Measurements from ENCODE around the gene FAM181B.

The FAM181B gene, protein sequence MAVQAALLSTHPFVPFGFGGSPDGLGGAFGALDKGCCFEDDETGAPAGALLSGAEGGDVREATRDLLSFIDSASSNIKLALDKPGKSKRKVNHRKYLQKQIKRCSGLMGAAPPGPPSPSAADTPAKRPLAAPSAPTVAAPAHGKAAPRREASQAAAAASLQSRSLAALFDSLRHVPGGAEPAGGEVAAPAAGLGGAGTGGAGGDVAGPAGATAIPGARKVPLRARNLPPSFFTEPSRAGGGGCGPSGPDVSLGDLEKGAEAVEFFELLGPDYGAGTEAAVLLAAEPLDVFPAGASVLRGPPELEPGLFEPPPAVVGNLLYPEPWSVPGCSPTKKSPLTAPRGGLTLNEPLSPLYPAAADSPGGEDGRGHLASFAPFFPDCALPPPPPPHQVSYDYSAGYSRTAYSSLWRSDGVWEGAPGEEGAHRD

DNA sequence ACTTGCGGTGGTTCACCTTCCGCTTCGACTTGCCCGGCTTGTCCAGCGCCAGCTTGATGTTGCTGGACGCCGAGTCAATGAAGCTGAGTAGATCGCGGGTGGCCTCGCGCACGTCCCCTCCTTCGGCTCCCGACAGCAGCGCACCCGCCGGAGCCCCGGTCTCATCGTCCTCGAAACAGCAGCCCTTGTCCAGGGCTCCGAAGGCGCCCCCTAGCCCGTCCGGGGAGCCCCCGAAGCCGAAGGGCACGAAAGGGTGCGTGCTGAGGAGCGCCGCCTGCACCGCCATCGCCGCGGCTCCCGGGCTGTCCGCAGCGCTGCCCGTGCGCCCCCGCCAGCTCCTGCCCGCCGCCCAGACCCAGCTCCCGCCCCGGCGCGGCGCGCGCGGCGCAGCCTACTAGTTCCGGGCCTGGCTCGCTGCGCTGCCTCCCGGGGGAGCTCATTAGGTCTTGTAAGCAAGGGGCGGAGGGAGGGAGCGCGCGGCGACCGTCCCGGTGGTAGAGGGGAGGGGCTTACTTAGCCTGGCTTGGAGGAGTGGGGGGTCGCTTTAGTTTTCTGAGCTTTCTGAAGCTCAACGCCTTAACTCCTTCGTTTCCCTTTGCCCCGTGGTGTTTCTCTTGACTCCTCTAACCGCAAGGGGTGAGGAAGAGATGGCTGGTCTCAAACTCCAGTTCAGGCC lies at the start of gene FAM181B:
FAM181B (minus strand) TSS at position 421 of the 676 bp plus-strand sequence; CDS start at position 286, 135 bp downstream.
- DNase-seq = peak; percentile 50

DNA sequence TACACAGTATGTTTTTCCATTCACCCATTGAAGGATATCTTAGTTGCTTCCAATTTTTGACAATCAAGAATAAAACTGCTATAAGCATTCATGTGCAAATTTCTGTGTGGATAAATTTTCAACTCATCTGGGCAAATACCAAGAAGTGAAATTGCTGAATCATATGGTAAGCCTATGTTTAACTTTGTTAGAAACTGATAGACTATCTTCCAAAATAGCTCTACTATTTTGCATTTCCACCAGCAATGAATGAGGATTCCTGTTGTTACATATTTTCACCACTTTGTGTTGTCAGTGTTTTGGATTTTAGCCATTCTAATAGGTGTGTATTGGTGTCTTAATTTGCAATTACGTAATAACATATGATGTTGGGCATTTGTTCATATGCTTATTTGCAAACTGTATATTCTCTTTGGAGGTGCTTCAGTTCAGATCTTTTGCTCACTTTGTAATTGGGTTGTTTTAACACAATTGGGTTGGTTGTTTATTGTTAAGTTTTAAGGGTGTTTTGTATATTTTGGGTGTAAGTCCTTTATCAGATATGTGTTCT lies 49.2 kb upstream of the FAM181B start:
- no peak for DNase-seq

DNA sequence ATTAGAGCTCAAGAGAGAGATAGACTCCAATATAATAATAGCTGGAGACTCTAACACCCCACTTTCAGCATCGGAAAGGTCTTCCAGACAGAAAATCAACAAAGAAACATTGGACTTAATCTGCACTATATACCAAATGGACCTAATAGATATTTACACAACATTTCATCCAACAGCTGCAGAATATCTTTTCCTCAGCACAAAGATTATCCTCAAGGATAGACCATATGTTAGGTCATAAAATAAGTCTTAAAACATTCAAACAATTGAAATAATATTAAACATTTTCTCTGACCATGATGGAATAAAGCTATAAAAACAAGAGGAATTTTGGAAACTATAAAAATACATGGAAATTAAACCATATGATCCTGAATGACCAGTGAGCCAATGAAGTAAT lies 45.1 kb upstream of the FAM181B start:
- no peak for DNase-seq

DNA sequence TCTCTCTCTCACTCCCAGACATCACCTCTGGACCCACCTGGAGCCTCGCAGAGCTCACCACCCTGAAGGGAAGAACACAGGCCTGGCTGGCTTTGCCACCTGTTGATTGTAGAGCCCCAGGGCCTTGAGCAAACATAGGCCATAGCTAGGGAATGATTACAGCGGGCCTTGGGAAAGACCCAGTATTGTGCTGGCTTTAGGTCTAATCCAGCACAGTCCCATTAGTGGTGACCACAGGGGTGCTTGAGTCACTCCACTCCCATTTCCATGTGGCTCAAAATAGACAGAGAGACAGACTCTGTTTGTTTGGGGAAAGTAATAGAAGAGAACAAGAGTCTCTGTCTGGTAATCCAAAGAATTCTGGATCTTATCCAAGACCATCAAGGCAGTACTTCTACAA lies 42.7 kb upstream of the FAM181B start:
- DNase-seq = no peak

DNA sequence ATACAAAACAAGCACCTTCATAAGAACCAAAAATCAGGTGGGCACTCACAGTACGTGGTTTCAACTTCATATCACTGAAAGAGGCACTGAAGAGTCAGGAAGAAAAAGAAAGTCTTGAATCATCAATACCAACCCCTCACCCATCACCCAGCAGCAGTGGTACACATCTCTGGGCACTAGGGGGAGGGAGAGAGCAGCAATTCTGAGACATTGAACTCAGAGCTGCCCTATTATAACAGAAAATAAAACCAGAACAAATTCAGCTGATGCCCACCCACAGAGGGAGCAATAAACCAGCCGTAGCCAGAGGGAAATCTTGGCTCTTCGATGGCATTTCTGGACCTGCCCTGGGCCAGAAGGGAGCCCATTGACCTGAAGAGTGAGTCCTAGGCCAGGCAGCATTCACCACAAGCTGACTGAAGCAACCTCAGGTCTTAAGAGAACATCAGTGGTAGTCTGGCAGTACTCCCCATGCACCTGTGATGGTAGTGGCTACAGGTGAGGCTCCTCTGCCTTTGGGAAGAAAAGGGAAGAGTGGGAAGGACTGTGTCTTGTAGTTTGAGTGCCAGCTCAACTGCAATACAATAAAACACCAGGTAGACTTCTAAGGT lies 42.2 kb upstream of the FAM181B start:
- DNase-seq = no peak

DNA sequence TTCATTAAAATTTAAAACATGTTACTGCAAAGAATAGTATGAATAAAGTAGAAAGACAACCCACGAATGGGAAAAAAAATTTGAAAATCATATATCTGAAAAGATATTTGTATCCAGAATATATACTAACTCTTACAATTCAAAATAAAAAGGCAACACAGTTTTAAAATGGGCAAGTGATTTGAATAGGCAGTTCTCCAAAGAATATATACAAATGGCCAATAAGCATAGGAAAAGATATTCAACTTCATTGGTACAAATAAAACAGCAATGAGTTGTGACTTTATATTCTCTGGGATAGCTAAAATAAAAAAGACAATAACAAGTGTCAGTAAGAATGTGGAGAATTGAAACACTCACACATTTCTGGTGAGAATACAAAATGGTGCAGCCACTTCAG lies 41.6 kb upstream of the FAM181B start:
- DNase-seq = no peak

DNA sequence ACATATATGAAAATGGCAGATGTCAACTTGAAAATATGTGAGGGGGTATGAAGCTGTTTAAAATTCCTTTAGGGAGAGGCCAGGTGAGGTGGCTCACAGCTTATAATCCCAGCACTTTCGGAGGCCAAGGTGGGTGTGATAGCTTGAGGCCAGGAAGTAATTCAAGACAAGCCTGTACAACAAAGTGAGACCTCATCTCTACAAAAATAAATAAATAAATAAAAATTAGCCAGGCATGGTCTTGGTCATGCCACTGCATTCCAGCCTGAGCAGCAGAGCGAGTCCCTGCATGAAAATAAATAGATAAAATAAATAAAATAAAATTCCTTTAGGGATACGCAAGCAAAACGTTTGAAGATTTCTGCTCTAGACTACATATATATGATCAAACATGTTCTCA lies 38.1 kb upstream of the FAM181B start:
- no peak for DNase-seq

DNA sequence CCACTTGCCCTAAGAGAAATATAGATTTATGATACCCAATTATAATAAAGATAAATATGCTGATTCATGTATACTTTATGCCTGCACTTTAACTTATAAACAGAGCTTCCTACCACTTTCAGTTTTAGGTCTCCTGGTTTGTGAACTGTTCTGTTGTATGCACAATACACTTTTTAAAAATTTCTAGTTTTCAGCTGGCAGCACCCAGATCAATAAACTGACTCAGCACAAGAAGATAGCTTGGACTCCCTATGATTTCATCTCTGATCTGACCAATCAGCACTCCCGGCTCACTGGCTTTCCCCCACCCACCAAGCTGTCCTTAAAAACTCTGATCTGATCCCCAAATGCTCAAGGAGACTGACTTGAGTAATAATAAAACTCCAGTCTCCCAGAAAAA lies 33.5 kb upstream of the FAM181B start:
- no peak for DNase-seq

DNA sequence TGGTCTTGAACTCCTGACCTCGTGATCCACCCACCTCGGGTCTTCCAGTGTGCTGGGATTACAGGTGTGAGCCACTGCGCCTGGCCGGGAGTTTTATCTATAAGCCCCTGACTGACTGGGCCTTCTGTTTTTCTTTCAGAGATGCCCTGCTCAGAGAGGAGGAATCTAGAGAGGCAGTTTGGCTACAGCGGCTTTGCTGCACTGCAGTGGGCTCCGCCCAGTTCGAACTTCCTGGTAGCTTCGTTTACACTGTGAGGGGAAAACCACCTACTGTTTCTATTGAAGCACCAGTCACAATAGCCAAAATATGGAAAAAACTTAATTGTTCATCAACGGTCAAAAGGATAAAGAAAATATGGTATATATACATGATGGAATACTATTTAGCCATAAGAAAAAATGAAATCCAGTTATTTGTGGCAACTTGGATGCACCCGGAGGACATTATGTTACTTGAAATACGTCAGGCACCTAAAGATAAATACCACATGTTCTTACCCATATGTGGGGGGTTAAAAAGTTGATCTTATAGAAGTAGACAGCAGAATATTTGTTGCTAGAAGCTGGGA lies 31.9 kb upstream of the FAM181B start:
- no peak for DNase-seq

DNA sequence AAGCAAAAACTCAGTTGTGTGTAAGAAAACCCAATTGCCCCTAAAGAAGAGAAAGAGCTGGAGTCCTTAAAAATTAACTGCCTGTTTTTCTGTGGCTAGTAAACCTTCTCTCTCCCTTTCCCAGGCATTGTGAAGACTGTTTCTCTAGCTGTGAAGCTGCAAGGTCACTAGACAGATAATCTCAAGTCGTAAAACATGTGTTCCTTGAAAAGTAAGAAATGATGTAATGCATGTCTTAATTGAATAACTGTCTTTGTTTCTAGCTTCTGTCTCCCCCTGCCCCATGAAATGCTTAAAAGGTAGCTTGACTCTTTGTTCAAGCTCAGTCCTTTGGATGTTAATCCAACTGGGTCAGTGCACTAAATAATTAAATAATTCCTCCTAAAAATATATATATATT lies 29.5 kb upstream of the FAM181B start:
- DNase-seq = no peak

DNA sequence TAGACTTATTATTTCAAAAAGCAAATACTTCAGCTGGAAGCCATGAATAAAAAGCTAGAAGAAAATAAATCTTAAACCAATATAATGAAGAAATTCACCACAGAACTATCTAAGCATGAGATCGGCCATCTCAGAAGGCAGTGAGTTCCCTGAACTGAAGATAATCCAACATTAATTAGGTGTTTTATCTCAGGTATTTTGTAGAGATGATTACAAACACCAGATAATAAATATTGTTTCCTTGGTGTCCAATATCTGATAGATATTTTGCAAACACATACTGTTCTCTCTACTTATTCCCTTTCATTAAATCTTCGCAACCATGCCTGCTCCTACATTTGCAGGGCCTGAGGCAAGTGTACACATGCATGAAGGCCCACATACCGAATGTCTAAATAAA lies 26.0 kb upstream of the FAM181B start:
- no peak for DNase-seq

DNA sequence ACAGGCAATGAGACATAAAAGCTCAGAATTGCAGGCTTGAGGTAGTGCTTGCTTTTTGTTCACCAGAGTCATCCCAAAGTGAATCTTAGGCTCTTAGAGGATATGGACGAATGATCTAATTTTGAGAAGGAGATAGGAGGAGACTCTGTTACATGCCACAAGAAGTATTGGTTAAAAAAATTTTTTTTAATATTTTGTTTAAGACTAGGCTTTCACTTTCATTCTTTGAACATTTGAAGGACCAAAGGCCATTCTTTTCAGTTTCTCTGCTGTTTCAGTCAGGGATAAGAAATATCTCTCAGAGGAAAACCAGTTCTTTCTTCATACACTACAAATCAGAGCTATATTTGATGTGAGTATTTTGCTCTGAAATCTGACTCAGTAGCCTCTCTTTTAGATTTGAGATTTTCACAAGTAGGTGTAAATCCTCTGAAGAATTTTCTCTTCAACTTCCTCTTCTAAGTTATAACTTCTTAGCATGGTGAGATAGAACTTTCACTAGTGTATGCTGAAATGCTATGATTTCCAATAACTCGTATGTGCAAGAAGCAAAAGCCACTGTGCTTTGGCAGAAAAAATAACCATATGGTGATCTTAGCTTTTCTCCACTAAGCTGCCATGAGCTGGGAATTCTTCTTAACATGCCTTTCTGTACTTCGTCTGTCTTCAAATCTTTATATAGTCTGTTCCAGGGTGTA lies 24.1 kb upstream of the FAM181B start:
- no peak for DNase-seq

DNA sequence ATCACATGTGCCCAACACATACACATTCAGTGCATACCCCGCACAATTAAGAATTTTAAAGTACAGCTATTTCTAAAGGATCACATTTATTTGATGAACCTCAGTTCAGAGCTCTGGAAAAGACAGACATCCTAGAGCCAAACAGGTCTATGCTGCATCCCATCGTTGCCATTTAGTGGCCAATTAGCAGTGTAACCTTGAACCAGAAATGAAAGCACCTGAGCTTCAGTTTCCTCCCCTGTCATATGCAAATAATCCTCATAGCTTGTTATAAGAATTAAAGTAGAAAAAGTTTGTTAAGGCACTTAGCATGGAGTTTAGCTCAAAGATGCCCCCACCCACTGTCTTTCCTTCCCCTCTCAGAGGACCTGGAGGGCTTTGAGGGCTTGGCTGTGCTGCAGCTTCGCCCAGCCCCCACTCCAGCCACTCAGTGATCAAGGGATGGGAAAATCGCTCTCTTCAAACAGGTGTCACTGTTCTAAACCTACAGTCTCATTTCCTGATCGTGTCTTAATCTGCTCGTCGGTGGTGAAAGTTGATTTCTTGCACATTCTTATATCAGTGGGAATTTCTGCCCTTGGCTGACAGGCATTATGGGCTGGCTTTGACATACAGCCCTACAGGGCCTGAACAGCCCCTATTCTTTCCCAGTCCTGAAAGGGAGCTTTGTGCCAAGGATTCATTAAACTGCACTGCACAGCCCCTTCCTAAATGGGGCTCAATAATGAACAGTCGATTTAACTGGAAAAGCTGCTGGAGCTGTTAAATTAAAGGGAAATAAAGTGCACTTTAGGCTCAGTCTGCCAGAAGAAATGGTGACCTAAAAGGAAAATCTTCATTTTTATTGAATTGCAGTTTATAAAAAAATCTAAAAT lies 23.3 kb upstream of the FAM181B start:
- no peak for DNase-seq

DNA sequence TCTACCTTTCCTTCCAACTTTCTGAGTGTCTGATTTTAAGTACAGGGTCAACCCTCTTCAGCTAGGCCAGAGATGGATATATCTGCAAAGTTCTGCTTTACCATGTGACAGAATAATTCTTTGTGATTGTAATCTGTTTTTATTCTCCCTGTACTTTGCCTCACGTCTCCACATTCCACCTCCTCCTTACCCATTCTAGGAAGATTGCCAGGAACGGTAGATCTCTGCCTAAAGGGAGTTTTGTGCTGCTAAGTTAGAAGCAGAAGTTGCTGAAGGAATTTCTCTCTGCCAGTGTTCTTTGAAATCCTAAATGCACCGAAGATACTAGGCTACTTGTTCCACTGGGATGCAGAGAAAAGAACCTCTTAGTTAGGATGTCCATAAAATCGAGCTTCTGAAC lies 20.7 kb upstream of the FAM181B start:
- DNase-seq = no peak

DNA sequence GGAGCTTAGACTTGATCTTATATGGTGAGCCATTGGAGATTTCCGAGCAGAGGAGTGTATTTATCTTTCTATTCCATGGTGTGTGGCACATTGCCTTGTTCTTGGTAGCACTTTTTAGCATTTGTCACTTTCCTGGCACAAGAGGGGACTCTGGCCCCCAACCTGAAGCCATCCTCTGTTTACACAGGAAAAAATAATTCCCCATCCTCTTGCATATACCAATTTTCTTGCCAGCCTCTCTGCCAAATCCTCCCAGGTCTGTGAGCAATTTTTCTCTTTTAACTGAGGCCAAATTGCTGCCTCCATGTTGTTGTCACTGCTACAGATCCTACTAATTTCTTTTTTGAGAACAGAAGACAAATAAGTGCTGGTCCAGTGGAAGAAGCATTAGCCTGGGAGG lies 20.3 kb upstream of the FAM181B start:
- no peak for DNase-seq

DNA sequence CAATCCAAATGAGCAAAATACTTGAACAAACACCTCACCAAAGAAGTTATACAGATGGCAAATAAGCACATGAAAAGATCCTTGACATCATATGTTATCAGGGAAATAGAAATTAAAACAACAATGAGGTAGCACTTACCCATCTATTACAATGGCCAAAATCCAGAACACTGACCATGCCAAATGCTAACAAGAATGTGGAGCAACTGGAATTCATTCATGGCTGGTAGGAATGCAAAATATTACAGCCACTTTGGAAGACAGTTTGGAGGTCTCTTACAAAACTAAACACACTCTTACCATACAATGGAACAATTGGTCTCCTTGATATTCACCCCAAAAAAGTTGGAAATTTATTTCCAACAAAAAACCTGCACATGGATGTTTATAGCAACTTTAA lies 19.1 kb upstream of the FAM181B start:
- no peak for DNase-seq

DNA sequence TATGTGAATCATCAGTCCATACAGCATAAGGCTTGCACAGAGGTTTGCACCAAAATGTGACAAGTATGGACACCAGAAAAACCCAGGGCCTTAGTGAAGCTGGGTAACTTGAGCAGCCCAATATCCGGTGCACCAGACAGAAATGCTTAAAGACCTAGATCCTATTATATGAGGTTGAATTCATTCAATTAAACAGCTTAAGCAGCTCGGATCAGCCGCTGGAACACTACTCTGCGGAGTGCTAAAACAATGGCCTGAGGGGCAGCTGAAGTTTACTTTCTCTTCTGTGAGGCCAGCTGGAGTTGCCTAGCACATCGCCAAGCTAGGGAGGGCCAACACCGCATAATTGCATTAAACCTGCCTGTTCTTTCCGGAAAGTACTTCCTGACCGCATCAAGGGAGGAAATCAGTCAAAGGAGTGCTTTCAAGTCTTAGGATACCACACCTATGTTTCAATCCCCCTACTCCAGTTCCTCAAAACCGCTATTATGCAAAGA lies 17.0 kb upstream of the FAM181B start:
- DNase-seq = no peak

DNA sequence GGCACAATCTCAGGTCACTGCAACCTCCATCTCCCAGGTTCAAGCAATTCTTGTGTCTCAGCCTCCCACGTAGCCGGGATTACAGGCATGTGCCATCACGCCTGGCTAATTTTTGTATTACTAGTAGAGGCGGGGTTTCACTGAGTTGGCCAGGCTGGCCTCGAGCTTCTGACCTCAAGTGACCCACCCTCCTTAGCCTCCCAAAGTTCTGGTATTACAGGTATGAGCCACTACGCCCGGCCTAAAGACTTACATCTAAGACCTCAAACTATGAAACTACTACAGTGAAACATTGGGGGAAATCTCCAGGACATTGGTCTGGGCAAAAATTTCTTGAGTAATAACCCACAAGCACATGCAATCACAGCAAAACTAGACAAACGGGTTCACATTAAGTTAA lies 13.8 kb upstream of the FAM181B start:
- no peak for DNase-seq

DNA sequence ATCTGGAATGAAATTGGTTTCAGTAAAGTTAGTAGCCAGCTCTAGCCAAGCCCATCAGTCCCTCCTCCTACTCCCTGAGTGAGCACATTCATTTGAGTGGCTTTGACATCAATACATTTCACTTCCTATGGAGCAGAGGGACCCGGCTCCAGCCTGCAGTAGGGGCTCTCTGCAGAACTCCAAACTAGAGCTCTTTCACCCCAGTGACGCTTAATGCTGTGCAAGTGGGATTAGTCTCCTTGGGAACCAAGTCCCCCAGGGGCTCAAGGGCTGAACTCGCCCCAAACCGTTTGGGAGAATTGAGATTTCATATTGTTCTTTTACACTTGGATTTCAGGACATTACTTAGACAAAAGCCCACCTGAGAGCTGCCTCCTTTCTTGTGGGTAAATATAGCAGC lies 4.4 kb upstream of the FAM181B start:
- no peak for DNase-seq

DNA sequence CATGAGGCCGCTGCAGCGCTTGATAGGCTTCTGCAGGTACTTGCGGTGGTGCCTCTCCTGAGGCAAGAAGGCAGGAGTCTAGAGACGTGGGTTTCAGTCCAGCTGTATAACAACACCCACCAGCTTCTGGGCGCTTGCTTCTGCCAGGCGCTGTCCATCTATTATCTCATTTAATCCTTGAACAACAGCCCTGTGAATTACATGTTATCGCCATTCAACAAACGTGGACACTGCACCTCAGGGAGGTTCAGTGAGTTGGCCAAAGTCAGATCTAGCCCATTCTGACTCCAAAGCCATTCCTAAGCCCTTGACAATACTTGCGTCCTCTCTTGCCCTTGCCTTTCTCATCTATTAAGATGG lies 436 bp upstream of the FAM181B start:
- DNase-seq = no peak

DNA sequence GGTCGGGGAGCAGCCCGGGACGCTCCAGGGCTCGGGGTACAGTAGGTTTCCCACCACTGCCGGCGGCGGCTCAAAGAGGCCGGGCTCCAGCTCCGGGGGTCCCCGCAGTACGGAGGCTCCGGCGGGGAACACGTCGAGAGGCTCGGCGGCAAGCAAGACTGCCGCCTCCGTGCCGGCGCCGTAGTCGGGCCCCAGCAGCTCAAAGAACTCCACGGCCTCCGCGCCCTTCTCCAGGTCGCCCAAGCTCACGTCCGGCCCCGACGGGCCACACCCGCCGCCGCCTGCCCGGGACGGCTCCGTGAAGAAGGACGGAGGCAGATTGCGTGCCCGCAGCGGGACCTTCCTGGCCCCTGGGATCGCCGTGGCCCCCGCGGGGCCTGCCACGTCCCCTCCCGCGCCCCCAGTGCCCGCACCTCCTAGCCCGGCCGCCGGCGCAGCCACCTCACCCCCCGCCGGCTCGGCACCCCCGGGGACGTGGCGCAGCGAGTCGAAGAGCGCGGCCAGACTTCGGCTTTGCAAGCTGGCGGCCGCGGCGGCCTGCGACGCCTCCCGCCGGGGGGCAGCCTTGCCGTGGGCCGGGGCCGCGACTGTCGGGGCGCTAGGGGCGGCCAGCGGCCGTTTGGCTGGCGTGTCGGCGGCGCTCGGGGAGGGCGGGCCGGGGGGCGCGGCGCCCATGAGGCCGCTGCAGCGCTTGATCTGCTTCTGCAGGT lies 775 bp downstream of the FAM181B start:
- peak; percentile 34 for DNase-seq
